Loucy (cell line): ENCODE results near the gene HPCA.

Source experiments
- EZH2phosphoT487 ChIP-seq: fragments of 200-600 bp; IDR thresholded peaks from 2 replicates; pipeline ENCODE4 v1.6.1; 2018; ENCODE audit warnings: antibody characterized with exemption, mild to moderate bottlenecking, moderate library complexity, borderline replicate concordance
- TF ChIP-seq, protein P1 (sequence below): fragments of 200-600 bp; sonication (generic); conservative IDR thresholded peaks from 2 replicates; pipeline ENCODE4 v1.5.1; 2014; ENCODE audit warnings: mild to moderate bottlenecking, antibody characterized with exemption, low read length

DNA sequence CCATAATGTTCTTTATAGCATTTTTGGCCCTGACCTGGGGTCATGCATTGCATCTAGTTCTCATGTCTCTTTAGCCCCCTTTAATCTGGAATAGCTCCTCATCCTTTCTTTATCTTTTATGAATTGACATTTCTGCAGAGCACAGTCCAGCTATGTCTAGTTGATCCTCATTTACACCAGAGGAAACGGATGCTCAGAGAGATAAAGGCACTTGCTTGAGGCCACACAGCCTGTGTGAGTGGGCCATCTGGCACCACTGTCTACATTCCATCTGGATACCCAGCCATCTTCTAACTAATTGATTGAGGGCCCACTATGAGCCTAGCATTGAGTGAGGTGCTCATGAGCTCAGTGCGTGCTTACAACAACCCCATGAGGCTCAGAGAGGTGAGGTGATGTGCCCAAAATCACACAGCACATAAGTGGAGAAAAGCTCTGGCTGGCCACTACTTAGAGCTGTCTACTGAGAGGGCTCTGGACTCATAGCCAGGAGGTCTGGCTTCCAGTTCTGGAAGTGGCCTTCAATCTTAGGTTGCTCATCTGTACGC is 3.5 kb downstream of the HPCA start:
- TF ChIP-seq, protein P1, sequence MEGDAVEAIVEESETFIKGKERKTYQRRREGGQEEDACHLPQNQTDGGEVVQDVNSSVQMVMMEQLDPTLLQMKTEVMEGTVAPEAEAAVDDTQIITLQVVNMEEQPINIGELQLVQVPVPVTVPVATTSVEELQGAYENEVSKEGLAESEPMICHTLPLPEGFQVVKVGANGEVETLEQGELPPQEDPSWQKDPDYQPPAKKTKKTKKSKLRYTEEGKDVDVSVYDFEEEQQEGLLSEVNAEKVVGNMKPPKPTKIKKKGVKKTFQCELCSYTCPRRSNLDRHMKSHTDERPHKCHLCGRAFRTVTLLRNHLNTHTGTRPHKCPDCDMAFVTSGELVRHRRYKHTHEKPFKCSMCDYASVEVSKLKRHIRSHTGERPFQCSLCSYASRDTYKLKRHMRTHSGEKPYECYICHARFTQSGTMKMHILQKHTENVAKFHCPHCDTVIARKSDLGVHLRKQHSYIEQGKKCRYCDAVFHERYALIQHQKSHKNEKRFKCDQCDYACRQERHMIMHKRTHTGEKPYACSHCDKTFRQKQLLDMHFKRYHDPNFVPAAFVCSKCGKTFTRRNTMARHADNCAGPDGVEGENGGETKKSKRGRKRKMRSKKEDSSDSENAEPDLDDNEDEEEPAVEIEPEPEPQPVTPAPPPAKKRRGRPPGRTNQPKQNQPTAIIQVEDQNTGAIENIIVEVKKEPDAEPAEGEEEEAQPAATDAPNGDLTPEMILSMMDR: no peak
- no peak for TF ChIP-seq EZH2phosphoT487
